HepG2 (cell line): ENCODE data around the gene TOE1.

Source experiments
- AGO2 ChIP-seq: fragments of 200-400 bp; formaldehyde crosslinking; optimal IDR thresholded peaks from 2 replicates; pipeline ENCODE3; 2017; ENCODE audit warnings: mild to moderate bottlenecking, low read depth, low read length, moderate library complexity
- ESRRA ChIP-seq: sonication (generic); formaldehyde crosslinking; IDR thresholded peaks from 2 replicates; pipeline ENCODE4 v1.5.1; 2020; ENCODE audit warnings: mild to moderate bottlenecking, low read depth, missing genetic modification reagents
- HDAC2 ChIP-seq: sonication (generic); formaldehyde crosslinking; IDR thresholded peaks from 2 replicates; pipeline ENCODE4 v1.4.0; 2020; ENCODE audit warnings: missing genetic modification reagents
- MXI1 ChIP-seq: IDR thresholded peaks from 3 replicates; pipeline ENCODE4 v1.6.1; 2012; ENCODE audit warnings: low read depth, low read length, inconsistent platforms, borderline replicate concordance
- ZNF10 ChIP-seq: sonication (generic); formaldehyde crosslinking; IDR thresholded peaks from 2 replicates; pipeline ENCODE4 v1.4.0; 2020; ENCODE audit warnings: mild to moderate bottlenecking, low read depth, missing genetic modification reagents, borderline replicate concordance

DNA sequence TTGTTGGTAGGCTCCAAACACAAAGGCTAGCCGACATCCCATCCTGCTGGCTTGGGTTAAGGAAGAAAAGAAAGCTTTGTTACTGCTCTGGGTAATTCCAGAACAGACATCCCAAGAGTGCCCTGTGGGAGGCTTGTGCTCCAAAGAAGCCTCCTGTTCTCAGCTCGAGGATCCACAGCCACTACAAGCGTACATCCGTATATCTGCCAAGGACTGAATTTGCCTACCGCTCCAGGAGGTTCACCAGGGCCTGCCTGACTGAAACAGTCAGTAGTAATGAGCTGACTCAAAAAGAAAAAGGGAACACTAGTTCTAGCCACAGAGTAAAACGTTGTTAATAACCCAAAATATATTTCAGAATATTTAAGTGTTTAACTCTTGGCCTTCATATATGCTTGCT lies 25.1 kb downstream of the TOE1 start:
- no peak for TF ChIP-seq AGO2
- TF ChIP-seq ZNF10 (CRISPR knock-in tag): no peak
- TF ChIP-seq ESRRA (CRISPR knock-in tag): no peak
- no peak for TF ChIP-seq MXI1
- TF ChIP-seq HDAC2 (CRISPR knock-in tag): no peak
